NCI-H2171 (cell line): ENCODE measurements around the gene HSD17B3.
"Not testable (repeated sequence)": the region's sequence is repeated elsewhere in the genome, so short reads cannot be mapped to it uniquely, and the experiment has no call there.

ENCODE experiments used
- DNase-seq: peaks from one replicate; lab custom pipeline; 2025; lab: John Stamatoyannopoulos, UW

Gene HSD17B3

GRCh38 chr9:96302021-96302420 lies at the start of gene HSD17B3:
HSD17B3 (minus strand) TSS chr9:96302176; CDS start chr9:96302104, 72 bp downstream.
- no peak for DNase-seq

GRCh38 chr9:96350866-96351265 lies 48.9 kb upstream of the HSD17B3 start:
- DNase-seq: no peak

- no peak for DNase-seq
Observed at GRCh38 chr9:96348261-96348660, 46.3 kb upstream of the HSD17B3 start.

- DNase-seq: no peak
Observed at GRCh38 chr9:96345551-96345950, 43.6 kb upstream of the HSD17B3 start.

- DNase-seq: peak; percentile 83
Observed at GRCh38 chr9:96344458-96345180, 42.6 kb upstream of the HSD17B3 start.

- no peak for DNase-seq
Observed at GRCh38 chr9:96343515-96344360, 41.8 kb upstream of the HSD17B3 start.

- DNase-seq: no peak
Observed at GRCh38 chr9:96342571-96343245, 40.7 kb upstream of the HSD17B3 start.

GRCh38 chr9:96340707-96341106 lies 38.7 kb upstream of the HSD17B3 start:
- DNase-seq: no peak

- DNase-seq: no peak
Observed at GRCh38 chr9:96338299-96338698, 36.3 kb upstream of the HSD17B3 start.

GRCh38 chr9:96333958-96334357 lies 32.0 kb upstream of the HSD17B3 start:
- DNase-seq: no peak

- no peak for DNase-seq
Observed at GRCh38 chr9:96331236-96331947, 29.4 kb upstream of the HSD17B3 start.

- peak; percentile 39 for DNase-seq
Observed at GRCh38 chr9:96327694-96328352, 25.8 kb upstream of the HSD17B3 start.

GRCh38 chr9:96323169-96323568 lies 21.2 kb upstream of the HSD17B3 start:
- no peak for DNase-seq

GRCh38 chr9:96322736-96323135 lies 20.8 kb upstream of the HSD17B3 start:
- DNase-seq: not testable (repeated sequence)

- DNase-seq: not testable (repeated sequence)
Observed at GRCh38 chr9:96322210-96322609, 20.2 kb upstream of the HSD17B3 start.

GRCh38 chr9:96321515-96321914 lies 19.5 kb upstream of the HSD17B3 start:
- no peak for DNase-seq

GRCh38 chr9:96320749-96321280 lies 18.8 kb upstream of the HSD17B3 start:
- DNase-seq: no peak

GRCh38 chr9:96318921-96319565 lies 17.1 kb upstream of the HSD17B3 start:
- no peak for DNase-seq

- DNase-seq: peak; percentile 33
Observed at GRCh38 chr9:96317335-96317980, 15.5 kb upstream of the HSD17B3 start.

- DNase-seq: no peak
Observed at GRCh38 chr9:96309850-96310249, 7.9 kb upstream of the HSD17B3 start.
